Neural cell (in vitro differentiated cells): Measurements from ENCODE around the gene ENGASE. TPM values are rescaled to one million over a fixed set of nuclear protein-coding genes. Genes with fewer than 3 reads are reported as not detected.

Source experiments
- H2AFZ ChIP-seq: fragments of 200-600, 300-800 bp; sonication (generic), shearing (Covaris generic); 2 replicates; pipeline ENCODE4 v1.6.0; 2014; ENCODE audit warnings: low read depth, mild to moderate bottlenecking, antibody characterized with exemption, low read length, moderate library complexity
- H3F3A ChIP-seq: fragments of 200-600 bp; shearing (Covaris generic); 2 replicates; pipeline ENCODE4 v1.6.1; 2016; ENCODE audit warnings: mild to moderate bottlenecking, moderate library complexity, mixed read lengths, antibody characterized with exemption, low read length; ENCODE audit not compliant: insufficient read depth, poor library complexity, severe bottlenecking
- H3K27ac ChIP-seq: fragments of 200-600, 300-800 bp; sonication (generic), shearing (Covaris generic); 2 replicates; pipeline ENCODE4 v1.5.1; 2014; ENCODE audit warnings: mild to moderate bottlenecking, low read length, moderate library complexity
- H3K27me3 ChIP-seq: fragments of 300-800, 200-600 bp; sonication (generic), shearing (Covaris generic); 2 replicates; pipeline ENCODE4 v1.6.0; 2014; ENCODE audit warnings: mild to moderate bottlenecking, low read depth, low read length, moderate library complexity; ENCODE audit not compliant: insufficient read depth
- H3K36me3 ChIP-seq: fragments of 300-800, 200-600 bp; sonication (generic), shearing (Covaris generic); 2 replicates; pipeline ENCODE4 v1.5.1; 2014; ENCODE audit warnings: mild to moderate bottlenecking, antibody characterized with exemption, low read length, moderate library complexity; ENCODE audit not compliant: insufficient read depth
- H3K4me2 ChIP-seq: fragments of 300-800, 200-600 bp; sonication (generic), shearing (Covaris generic); 2 replicates; pipeline ENCODE4 v1.6.0; 2014; ENCODE audit warnings: mild to moderate bottlenecking, low read length
- H3K4me3 ChIP-seq: fragments of 300-800, 200-600 bp; sonication (generic), shearing (Covaris generic); 2 replicates; pipeline ENCODE4 v1.5.1; 2014; ENCODE audit warnings: mild to moderate bottlenecking, low read length, moderate library complexity
- H3K79me2 ChIP-seq: fragments of 200-600 bp; shearing (Covaris generic); replicated peaks from 2 replicates; pipeline ENCODE4 v1.6.0; 2014; ENCODE audit warnings: mild to moderate bottlenecking, low read length, moderate library complexity; ENCODE audit not compliant: insufficient read depth
- H3K9ac ChIP-seq: fragments of 300-800, 200-600 bp; sonication (generic), shearing (Covaris generic); 2 replicates; pipeline ENCODE4 v1.6.1; 2016; ENCODE audit warnings: mild to moderate bottlenecking, low read length, mixed read lengths
- H3K9me2 ChIP-seq: fragments of 200-600 bp; shearing (Covaris generic); 2 replicates; pipeline ENCODE4 v1.6.1; 2016; ENCODE audit warnings: mild to moderate bottlenecking, low read length, mixed read lengths; ENCODE audit not compliant: insufficient read depth
- H3K9me3 ChIP-seq: fragments of 200-600, 300-800 bp; sonication (generic), shearing (Covaris generic); 2 replicates; pipeline ENCODE4 v1.6.1; 2016; ENCODE audit warnings: mild to moderate bottlenecking, mixed run types, low read length, moderate library complexity, mixed read lengths
- H4K20me1 ChIP-seq: fragments of 200-600 bp; shearing (Covaris generic); 2 replicates; pipeline ENCODE4 v1.6.1; 2016; ENCODE audit warnings: mild to moderate bottlenecking, mixed run types; ENCODE audit not compliant: insufficient read depth
- EP300 ChIP-seq: fragments of 450-650 bp; conservative IDR thresholded peaks from 2 replicates; pipeline ENCODE4 v1.6.1; 2014; ENCODE audit warnings: antibody characterized with exemption, mild to moderate bottlenecking, moderate library complexity; ENCODE audit not compliant: poor library complexity, severe bottlenecking
- EZH2 ChIP-seq: fragments of 200-600, 300-800 bp; shearing (Covaris generic), sonication (generic); IDR thresholded peaks from 2 replicates; pipeline ENCODE4 v1.6.1; 2014; ENCODE audit warnings: antibody characterized with exemption, low read length, borderline replicate concordance, mild to moderate bottlenecking; ENCODE audit not compliant: insufficient read depth, poor library complexity, severe bottlenecking
- MXI1 ChIP-seq: fragments of 450-650 bp; conservative IDR thresholded peaks from 2 replicates; pipeline ENCODE4 v1.6.1; 2014; ENCODE audit warnings: antibody characterized with exemption, mild to moderate bottlenecking; ENCODE audit not compliant: poor library complexity, severe bottlenecking
- POLR2AphosphoS5 ChIP-seq: IDR thresholded peaks from 2 replicates; pipeline ENCODE4 v1.6.1; 2012
- RAD21 ChIP-seq: fragments of 450-650 bp; conservative IDR thresholded peaks from 2 replicates; pipeline ENCODE4 v1.6.1; 2014; ENCODE audit warnings: antibody characterized with exemption, mild to moderate bottlenecking, moderate library complexity
- SMC3 ChIP-seq: fragments of 450-650 bp; conservative IDR thresholded peaks from 2 replicates; pipeline ENCODE4 v1.6.1; 2014; ENCODE audit warnings: antibody characterized with exemption, mild to moderate bottlenecking, moderate library complexity; ENCODE audit not compliant: poor library complexity
- TAF1 ChIP-seq: IDR thresholded peaks from 2 replicates; pipeline ENCODE4 v1.6.1; 2012; ENCODE audit warnings: low read depth
- polyA plus RNA-seq: library from polyadenylated mRNA; depleted of rRNA; stranded (reverse); fragments of >200 nt; gene quantifications from 2 replicates; pipeline ENCODE4 v1.2.3, GENCODE V29; 2014
- TF ChIP-seq, protein P1 (sequence below): IDR thresholded peaks from 2 replicates; pipeline ENCODE4 v1.6.1; 2012; ENCODE audit warnings: borderline replicate concordance
- TF ChIP-seq, protein P2 (sequence below): fragments of 450-650 bp; IDR thresholded peaks from 2 replicates; pipeline ENCODE4 v1.5.1; 2014; ENCODE audit warnings: antibody characterized with exemption, mild to moderate bottlenecking, moderate library complexity; ENCODE audit not compliant: poor library complexity, severe bottlenecking

ENGASE gene
- polyA plus RNA-seq, 1 donor from 2014 or later = 13.0 TPM

- no peaks in the 10 kb centered on the region for H3K9me3 ChIP-seq
- TF ChIP-seq TAF1 (no peak), POLR2AphosphoS5 (no peak), EZH2 (no peak), MXI1 (no peak)
- TF ChIP-seq, protein P1, sequence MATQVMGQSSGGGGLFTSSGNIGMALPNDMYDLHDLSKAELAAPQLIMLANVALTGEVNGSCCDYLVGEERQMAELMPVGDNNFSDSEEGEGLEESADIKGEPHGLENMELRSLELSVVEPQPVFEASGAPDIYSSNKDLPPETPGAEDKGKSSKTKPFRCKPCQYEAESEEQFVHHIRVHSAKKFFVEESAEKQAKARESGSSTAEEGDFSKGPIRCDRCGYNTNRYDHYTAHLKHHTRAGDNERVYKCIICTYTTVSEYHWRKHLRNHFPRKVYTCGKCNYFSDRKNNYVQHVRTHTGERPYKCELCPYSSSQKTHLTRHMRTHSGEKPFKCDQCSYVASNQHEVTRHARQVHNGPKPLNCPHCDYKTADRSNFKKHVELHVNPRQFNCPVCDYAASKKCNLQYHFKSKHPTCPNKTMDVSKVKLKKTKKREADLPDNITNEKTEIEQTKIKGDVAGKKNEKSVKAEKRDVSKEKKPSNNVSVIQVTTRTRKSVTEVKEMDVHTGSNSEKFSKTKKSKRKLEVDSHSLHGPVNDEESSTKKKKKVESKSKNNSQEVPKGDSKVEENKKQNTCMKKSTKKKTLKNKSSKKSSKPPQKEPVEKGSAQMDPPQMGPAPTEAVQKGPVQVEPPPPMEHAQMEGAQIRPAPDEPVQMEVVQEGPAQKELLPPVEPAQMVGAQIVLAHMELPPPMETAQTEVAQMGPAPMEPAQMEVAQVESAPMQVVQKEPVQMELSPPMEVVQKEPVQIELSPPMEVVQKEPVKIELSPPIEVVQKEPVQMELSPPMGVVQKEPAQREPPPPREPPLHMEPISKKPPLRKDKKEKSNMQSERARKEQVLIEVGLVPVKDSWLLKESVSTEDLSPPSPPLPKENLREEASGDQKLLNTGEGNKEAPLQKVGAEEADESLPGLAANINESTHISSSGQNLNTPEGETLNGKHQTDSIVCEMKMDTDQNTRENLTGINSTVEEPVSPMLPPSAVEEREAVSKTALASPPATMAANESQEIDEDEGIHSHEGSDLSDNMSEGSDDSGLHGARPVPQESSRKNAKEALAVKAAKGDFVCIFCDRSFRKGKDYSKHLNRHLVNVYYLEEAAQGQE = no peak
- H3K79me2 ChIP-seq = no peaks in the 10 kb centered on the region
- no peak overlapping the region for H3K27ac ChIP-seq
- H3F3A ChIP-seq = no peaks in the 10 kb centered on the region
- no peaks in the 10 kb centered on the region for H4K20me1 ChIP-seq
- no peaks in the 10 kb centered on the region for H3K36me3 ChIP-seq
- H3K27me3 ChIP-seq = no peaks in the 10 kb centered on the region
- H2AFZ ChIP-seq = no peak overlapping the region
- H3K9ac ChIP-seq = no peak overlapping the region
- no peak overlapping the region for H3K4me2 ChIP-seq
- H3K4me3 ChIP-seq = no peak overlapping the region
- H3K9me2 ChIP-seq = no peaks in the 10 kb centered on the region
Observed at GRCh38 chr17:79105937-79106336, 31.3 kb downstream of the ENGASE start.

GRCh38 chr17:79106958-79107357, 32.3 kb downstream of the ENGASE start:
- TF ChIP-seq, protein P2, sequence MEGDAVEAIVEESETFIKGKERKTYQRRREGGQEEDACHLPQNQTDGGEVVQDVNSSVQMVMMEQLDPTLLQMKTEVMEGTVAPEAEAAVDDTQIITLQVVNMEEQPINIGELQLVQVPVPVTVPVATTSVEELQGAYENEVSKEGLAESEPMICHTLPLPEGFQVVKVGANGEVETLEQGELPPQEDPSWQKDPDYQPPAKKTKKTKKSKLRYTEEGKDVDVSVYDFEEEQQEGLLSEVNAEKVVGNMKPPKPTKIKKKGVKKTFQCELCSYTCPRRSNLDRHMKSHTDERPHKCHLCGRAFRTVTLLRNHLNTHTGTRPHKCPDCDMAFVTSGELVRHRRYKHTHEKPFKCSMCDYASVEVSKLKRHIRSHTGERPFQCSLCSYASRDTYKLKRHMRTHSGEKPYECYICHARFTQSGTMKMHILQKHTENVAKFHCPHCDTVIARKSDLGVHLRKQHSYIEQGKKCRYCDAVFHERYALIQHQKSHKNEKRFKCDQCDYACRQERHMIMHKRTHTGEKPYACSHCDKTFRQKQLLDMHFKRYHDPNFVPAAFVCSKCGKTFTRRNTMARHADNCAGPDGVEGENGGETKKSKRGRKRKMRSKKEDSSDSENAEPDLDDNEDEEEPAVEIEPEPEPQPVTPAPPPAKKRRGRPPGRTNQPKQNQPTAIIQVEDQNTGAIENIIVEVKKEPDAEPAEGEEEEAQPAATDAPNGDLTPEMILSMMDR = no peak
- TF ChIP-seq RAD21 (no peak), TAF1 (no peak), EZH2 (no peak), EP300 (no peak), MXI1 (no peak), SMC3 (no peak), POLR2AphosphoS5 (no peak)
- TF ChIP-seq, protein P1 = no peak
- H3K9me2 ChIP-seq = no peaks in the 10 kb centered on the region
- H3K9me3 ChIP-seq = no peaks in the 10 kb centered on the region
- H3K9ac ChIP-seq = no peak overlapping the region
- no peaks in the 10 kb centered on the region for H3K79me2 ChIP-seq
- no peaks in the 10 kb centered on the region for H3F3A ChIP-seq
- H3K27me3 ChIP-seq = no peaks in the 10 kb centered on the region
- no peak overlapping the region for H3K27ac ChIP-seq
- no peaks in the 10 kb centered on the region for H3K36me3 ChIP-seq
- no peak overlapping the region for H3K4me2 ChIP-seq
- H4K20me1 ChIP-seq = no peaks in the 10 kb centered on the region
- no peak overlapping the region for H2AFZ ChIP-seq
- no peak overlapping the region for H3K4me3 ChIP-seq
